Endothelial cell of umbilical vein (primary cell): ENCODE results near the gene SELENBP1. TPM values are rescaled to one million over a fixed set of nuclear protein-coding genes. Genes with fewer than 3 reads are reported as not detected.
A peak's percentile ranks its signal among the peaks of the same experiment; 100 is the strongest.

ENCODE experiments used
- BruUV-seq: library from RNA; stranded (reverse); fragments of 400-500 nt; replicated peaks from 2 replicates; lab custom pipeline; 2021; lab: Mats Ljungman, UMichigan
- CTCF ChIA-PET: fragments of 300-600, 350-600 bp; sonication (Branson Sonifier 250); formaldehyde crosslinking; loops from one replicate; lab custom pipeline; 2021; ENCODE audit warnings: antibody characterized with exemption, inconsistent platforms; lab: Charles Lee
- POLR2A ChIA-PET: fragments of 300-600, 350-600 bp; sonication (Branson Sonifier 250); formaldehyde crosslinking; loops from one replicate; lab custom pipeline; 2021; ENCODE audit warnings: antibody characterized with exemption, inconsistent platforms; lab: Charles Lee
- DNase-seq: peaks from one replicate; pipeline ENCODE4 v3.0.0-alpha.2; 2011; ENCODE audit warnings: low read depth, low spot score
- FAIRE-seq: peaks from 2 replicates; lab custom pipeline; 2011; peaks lifted over from hg19 to GRCh38; lab: Jason Lieb, UNC
- H2AFZ ChIP-seq: 2 replicates; pipeline ENCODE4 v1.6.0; 2012; ENCODE audit warnings: low read depth, low read length, control low read depth, inconsistent platforms
- H3K27ac ChIP-seq: 2 replicates; pipeline ENCODE4 v1.5.1; 2011; ENCODE audit warnings: low read depth, mild to moderate bottlenecking, control low read depth, low read length, moderate library complexity; ENCODE audit not compliant: insufficient read depth
- H3K27me3 ChIP-seq, 2 experiments: 2 replicates each; pipeline versions ENCODE4 v1.6.0 to v1.6.1; 2011; ENCODE audit warnings: low read length in 2 of 2, mixed read lengths in 1 of 2; ENCODE audit not compliant: control insufficient read depth in 2 of 2, insufficient read depth in 2 of 2
- H3K36me3 ChIP-seq, 2 experiments: 2 replicates in 1 of 2; 3 replicates in 1 of 2; pipeline ENCODE4 v1.5.1; 2011; ENCODE audit warnings: low read length in 2 of 2, mild to moderate bottlenecking in 1 of 2, moderate library complexity in 1 of 2; ENCODE audit not compliant: control insufficient read depth in 2 of 2, insufficient read depth in 2 of 2; ENCODE audit errors: extremely low read depth in 1 of 2
- H3K4me1 ChIP-seq: 3 replicates; pipeline ENCODE4 v1.5.1; 2011; ENCODE audit warnings: mild to moderate bottlenecking, low read length; ENCODE audit not compliant: control insufficient read depth, insufficient read depth; ENCODE audit errors: extremely low read depth
- H3K4me2 ChIP-seq: 2 replicates; pipeline ENCODE4 v1.6.1; 2011; ENCODE audit warnings: low read length, control low read depth, mixed read lengths; ENCODE audit not compliant: insufficient read depth
- H3K4me3 ChIP-seq, 3 experiments: fragments of 200-600 bp in 1 of 3; sonication (generic), shearing (Covaris generic) in 1 of 3; replicated peaks in 1 of 3; 2 replicates each; pipeline ENCODE4 v1.5.1; 2011 to 2016; ENCODE audit warnings: control low read depth in 3 of 3, low read length in 3 of 3, mild to moderate bottlenecking in 2 of 3, inconsistent platforms in 1 of 3, low read depth in 1 of 3, moderate library complexity in 1 of 3; ENCODE audit not compliant: insufficient read depth in 1 of 3
- H3K79me2 ChIP-seq: 2 replicates; pipeline ENCODE4 v1.6.0; 2012; ENCODE audit warnings: low read length, inconsistent platforms; ENCODE audit not compliant: control insufficient read depth, insufficient read depth
- H3K9ac ChIP-seq: replicated peaks from 2 replicates; pipeline ENCODE3; 2011; ENCODE audit warnings: low read length, control low read depth; ENCODE audit not compliant: insufficient read depth; ENCODE audit errors: extremely low read depth
- H3K9me1 ChIP-seq: replicated peaks from 3 replicates; pipeline ENCODE4 v1.6.0; 2011; ENCODE audit warnings: mild to moderate bottlenecking, low read length; ENCODE audit not compliant: control insufficient read depth, insufficient read depth; ENCODE audit errors: extremely low read depth
- H3K9me3 ChIP-seq: replicated peaks from 2 replicates; pipeline ENCODE4 v1.5.1; 2012; ENCODE audit warnings: low read length, inconsistent platforms; ENCODE audit not compliant: control insufficient read depth, insufficient read depth
- H4K20me1 ChIP-seq: replicated peaks from 2 replicates; pipeline ENCODE3; 2011; ENCODE audit warnings: mild to moderate bottlenecking, low read length; ENCODE audit not compliant: control insufficient read depth, insufficient read depth; ENCODE audit errors: extremely low read depth
- EZH2 ChIP-seq: IDR thresholded peaks from 2 replicates; pipeline ENCODE4 v1.6.1; 2012; ENCODE audit warnings: borderline replicate concordance, low read depth, mild to moderate bottlenecking, moderate library complexity, low read length, inconsistent platforms; ENCODE audit not compliant: severe bottlenecking
- JUN ChIP-seq: IDR thresholded peaks from 2 replicates; pipeline ENCODE4 v1.6.1; 2011; ENCODE audit warnings: borderline replicate concordance, low read depth; ENCODE audit not compliant: insufficient read length, insufficient read depth
- MAX ChIP-seq: IDR thresholded peaks from 2 replicates; pipeline ENCODE4 v1.6.1; 2011; ENCODE audit not compliant: insufficient read depth, insufficient read length
- POLR2AphosphoS5 ChIP-seq: IDR thresholded peaks from 2 replicates; pipeline ENCODE4 v1.6.1; 2012; ENCODE audit warnings: low read depth, mild to moderate bottlenecking, control low read depth, low read length, moderate library complexity; ENCODE audit not compliant: insufficient read depth
- dilution Hi-C: fragments of 300-500 bp; cut with MboI; formaldehyde crosslinking; loops from one replicate; pipeline ENCODE4 v1.15.0; 2019; ENCODE audit warnings: low sequenced_read_pairs; ENCODE audit not compliant: extremely low pct_ligation_motif_present
- intact Hi-C: fragments of 100-400 bp; cut with micrococcal nuclease; formaldehyde crosslinking; loops from one replicate; pipeline ENCODE4 v1.10.0; 2022
- polyA plus RNA-seq, 4 experiments: library from polyadenylated mRNA; depleted of rRNA in 3 of 4; stranded (reverse) in 3 of 4; unstranded in 1 of 4; fragments of >200 nt; gene quantifications; 2 replicates each; pipeline versions ENCODE4 v1.2.1 to v1.2.3, GENCODE V29; 2011 to 2012; ENCODE audit warnings: missing spikeins in 1 of 4
- total RNA-seq: library from RNA; stranded (reverse); gene quantifications from 2 replicates; pipeline ENCODE4 v1.2.3, GENCODE V29; 2021

SELENBP1 gene
- total and polyA plus RNA-seq, 2 donors (not counting 3 experiments of a cell fraction or from before 2014, with no cell fraction given): 18.0 to 40.6 TPM

DNA sequence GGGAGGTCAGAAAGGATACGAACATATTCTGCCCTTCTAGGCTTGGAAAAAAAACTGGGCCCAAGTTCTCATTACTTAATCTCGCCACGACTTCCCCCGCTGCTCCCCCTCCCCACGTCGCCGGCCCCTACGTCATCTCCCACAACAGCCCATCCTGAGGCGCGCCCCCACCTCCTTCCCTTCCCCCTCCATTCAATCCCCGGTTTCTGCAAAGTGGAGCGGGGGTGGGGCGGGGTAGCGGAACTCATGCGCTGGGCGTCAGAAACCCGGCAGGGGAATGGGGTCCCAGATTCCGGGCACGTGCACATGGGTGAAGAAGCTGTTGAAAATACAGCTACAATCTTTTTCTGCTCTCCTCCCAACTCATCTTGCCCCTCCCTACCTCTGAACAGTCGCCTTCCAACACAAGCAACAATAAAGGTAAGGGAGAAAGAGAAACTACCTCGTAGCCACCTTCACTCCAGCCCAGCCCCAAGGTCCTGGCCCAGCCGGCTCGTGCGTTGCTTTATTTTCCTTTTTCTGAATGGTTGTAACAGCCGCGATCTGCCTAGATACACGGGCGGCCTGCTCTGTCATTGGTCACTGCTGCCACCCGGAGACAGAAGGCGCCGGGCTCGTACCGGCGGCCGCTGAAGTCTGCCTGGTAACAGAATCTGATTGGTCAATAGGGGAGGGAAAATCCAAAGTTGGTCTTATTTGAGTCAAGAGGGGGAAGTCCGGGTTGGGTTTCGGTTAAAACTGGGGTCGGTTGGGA lies 25.6 kb downstream of the SELENBP1 start, which contains the start of gene RFX5:
RFX5 (minus strand) TSS at position 484 of the 754 bp plus-strand sequence. CDS start 932 bp downstream, outside the sequence.
- ChIA-PET CTCF (interaction anchor here (1.0 kb wide), 2 partner anchors 46 to 65 kb away, joined by 3 to 4 read pairs; no protein-coding TSS in a partner anchor), POLR2A (interaction anchor here (0.6 kb wide), 1 partner anchor 59 kb away, joined by 3 read pairs; no protein-coding TSS in a partner anchor)
- H3K9ac ChIP-seq: peak within 1 kb of the TSS; percentile 68
- no peaks in the 10 kb centered on the region for H4K20me1 ChIP-seq
- H3K9me1 ChIP-seq: no peaks in the 10 kb centered on the region
- TSS peak; percentile 82 for BruUV-seq
- dilution Hi-C loops (no loop called here), intact Hi-C loops (loop anchor here (1.0 to 10.0 kb wide), 5 partner anchors 25 to 490 kb away; partner anchors contain the start of genes C2CD4D, PSMB4 and SELENBP1)
- FAIRE-seq (peak; percentile 98), DNase-seq (peak; percentile 99)
- H3K4me2 ChIP-seq: peak within 1 kb of the TSS; percentile 83
- TF ChIP-seq JUN: no peak
- TF ChIP-seq MAX: peak; percentile 46
- no peak for TF ChIP-seq EZH2
- peak; percentile 28 for TF ChIP-seq POLR2AphosphoS5
- peaks cover 11% of the 10 kb centered on the region for H3K4me1 ChIP-seq
- H2AFZ ChIP-seq: peak within 1 kb of the TSS; percentile 98
- H3K27me3 ChIP-seq: no peaks in the 10 kb centered on the region
- peaks cover 3 to 16% of the 10 kb centered on the region in 2 experiments for H3K36me3 ChIP-seq
- H3K4me3 ChIP-seq: peak within 1 kb of the TSS; percentile 4 to 49 (median 48)
- H3K27ac ChIP-seq: peak within 1 kb of the TSS; percentile 71
- H3K79me2 ChIP-seq: peaks cover 4% of the 10 kb centered on the region
- no peaks in the 10 kb centered on the region for H3K9me3 ChIP-seq
